GM06990 (cell line): ENCODE measurements around the gene CMTM8.

Experiments
- DNase-seq: peaks from one replicate; pipeline ENCODE4 v3.0.0-alpha.2; 2011; ENCODE audit not compliant: insufficient read length; ENCODE audit errors: extremely low read depth
- H3K27me3 ChIP-seq: replicated peaks from 2 replicates; pipeline ENCODE4 v1.6.0; 2011; ENCODE audit warnings: low read length; ENCODE audit not compliant: control insufficient read depth, insufficient read depth
- H3K36me3 ChIP-seq: 2 replicates; pipeline ENCODE4 v1.5.1; 2011; ENCODE audit warnings: low read length; ENCODE audit not compliant: control insufficient read depth, insufficient read depth
- H3K4me3 ChIP-seq: replicated peaks from 2 replicates; pipeline ENCODE4 v1.5.1; 2011; ENCODE audit warnings: low read depth, mild to moderate bottlenecking, control low read depth, low read length
- TF ChIP-seq, protein P1 (sequence below): IDR thresholded peaks from 2 replicates; pipeline ENCODE4 v1.5.1; 2011; ENCODE audit warnings: low read length, control low read depth, mild to moderate bottlenecking, inconsistent platforms; ENCODE audit not compliant: insufficient read depth, poor library complexity, severe bottlenecking

The CMTM8 gene

DNA sequence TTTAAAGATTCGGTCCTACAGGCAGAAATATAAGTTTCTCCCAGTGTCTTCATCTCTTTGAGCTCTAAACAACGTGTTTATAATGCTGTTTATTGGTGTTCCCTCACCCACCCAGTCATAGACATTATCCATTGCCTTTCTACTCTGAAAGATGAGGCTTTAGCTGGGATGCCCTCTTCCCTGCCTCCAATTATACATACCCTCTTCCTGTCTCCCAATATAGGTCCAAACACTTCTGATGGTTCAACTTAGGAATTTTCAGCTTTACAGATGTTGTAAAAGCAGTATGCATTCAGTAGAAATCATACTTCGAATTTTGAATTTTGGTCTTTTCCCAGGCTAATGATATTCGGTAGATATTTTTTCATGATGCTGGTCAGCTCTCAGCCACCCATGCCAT is 2.6 kb downstream of the CMTM8 start:
- TF ChIP-seq, protein P1, sequence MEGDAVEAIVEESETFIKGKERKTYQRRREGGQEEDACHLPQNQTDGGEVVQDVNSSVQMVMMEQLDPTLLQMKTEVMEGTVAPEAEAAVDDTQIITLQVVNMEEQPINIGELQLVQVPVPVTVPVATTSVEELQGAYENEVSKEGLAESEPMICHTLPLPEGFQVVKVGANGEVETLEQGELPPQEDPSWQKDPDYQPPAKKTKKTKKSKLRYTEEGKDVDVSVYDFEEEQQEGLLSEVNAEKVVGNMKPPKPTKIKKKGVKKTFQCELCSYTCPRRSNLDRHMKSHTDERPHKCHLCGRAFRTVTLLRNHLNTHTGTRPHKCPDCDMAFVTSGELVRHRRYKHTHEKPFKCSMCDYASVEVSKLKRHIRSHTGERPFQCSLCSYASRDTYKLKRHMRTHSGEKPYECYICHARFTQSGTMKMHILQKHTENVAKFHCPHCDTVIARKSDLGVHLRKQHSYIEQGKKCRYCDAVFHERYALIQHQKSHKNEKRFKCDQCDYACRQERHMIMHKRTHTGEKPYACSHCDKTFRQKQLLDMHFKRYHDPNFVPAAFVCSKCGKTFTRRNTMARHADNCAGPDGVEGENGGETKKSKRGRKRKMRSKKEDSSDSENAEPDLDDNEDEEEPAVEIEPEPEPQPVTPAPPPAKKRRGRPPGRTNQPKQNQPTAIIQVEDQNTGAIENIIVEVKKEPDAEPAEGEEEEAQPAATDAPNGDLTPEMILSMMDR: no peak
- DNase-seq: no peak
- Histone ChIP-seq H3K4me3 (no peak overlapping the region), H3K27me3 (peaks cover 2% of the 10 kb centered on the region), H3K36me3 (no peaks in the 10 kb centered on the region)

DNA sequence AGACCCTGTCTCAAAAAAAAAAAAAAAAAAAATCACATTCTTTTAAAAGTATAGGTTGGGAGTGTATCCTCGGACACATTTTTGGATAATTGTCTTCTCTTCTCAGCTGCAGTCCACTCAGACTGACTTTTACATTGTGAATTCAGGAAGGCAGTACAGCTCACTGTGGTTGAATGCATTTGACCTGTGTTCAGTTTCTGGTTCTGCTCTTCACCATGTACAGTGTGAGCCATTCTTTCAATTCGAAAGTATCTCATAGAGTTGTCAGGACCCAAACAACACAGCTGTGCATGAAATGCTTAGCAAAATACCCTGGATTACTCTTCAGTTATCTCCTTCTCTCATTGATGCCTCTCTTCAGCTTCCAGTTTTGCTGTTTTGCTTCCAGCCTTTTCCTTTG is 5.0 kb downstream of the CMTM8 start:
- DNase-seq: no peak
- H3K36me3 ChIP-seq: no peaks in the 10 kb centered on the region
- no peak overlapping the region for H3K4me3 ChIP-seq
- H3K27me3 ChIP-seq: peaks cover 2% of the 10 kb centered on the region
- TF ChIP-seq, protein P1: no peak

DNA sequence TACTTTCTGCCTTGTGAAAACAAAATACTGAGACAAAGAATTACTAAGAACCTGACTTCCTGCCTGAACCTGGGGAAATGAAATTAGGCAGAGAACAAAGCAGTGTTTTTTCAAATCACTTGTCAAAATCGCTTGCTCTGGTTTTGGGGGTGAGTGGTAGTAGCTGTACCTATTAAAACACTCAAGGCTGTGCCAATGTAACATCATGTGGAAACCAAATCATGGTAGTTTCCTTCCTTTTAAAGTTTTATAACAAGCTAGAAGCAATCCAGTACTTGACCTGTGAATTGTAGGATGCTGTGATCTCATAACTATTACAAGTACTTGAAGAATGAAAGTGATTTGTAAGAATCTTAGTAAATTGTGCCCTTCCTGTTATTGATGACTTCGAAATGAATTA is 6.7 kb downstream of the CMTM8 start:
- Histone ChIP-seq H3K36me3 (no peaks in the 10 kb centered on the region), H3K27me3 (no peaks in the 10 kb centered on the region; the same call in none of the 2 replicates), H3K4me3 (no peak overlapping the region)
- TF ChIP-seq, protein P1: no peak
- no peak for DNase-seq

DNA sequence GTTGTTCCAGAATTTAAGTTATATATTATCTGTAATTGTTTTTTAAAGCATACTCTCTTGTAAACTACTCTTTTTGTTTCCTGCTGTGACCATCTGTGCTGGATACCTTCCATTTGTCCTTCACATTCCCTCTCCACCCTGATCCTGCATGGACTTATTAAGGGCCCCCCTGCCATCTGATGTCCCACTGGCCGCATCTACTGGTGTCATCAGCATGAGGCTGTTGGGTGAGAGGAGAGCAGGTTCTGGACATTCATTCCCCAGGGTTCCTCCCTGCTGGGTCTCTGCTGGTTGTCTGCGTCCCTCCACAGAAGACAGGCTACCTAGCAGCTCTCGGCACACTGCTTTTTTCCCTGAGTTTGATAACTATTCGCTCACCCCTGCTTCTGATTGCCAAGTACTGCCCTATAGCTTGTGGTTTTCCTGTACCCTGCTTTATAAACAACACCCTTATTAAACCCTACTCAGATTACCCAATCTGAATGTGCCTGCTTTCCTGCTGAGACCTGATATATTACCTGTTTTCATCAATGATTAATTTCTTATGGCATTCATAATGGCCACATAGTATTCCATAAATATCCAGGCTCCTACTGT is 7.7 kb downstream of the CMTM8 start:
- Histone ChIP-seq H3K36me3 (no peaks in the 10 kb centered on the region), H3K27me3 (no peaks in the 10 kb centered on the region; the same call in 1 of the 2 replicates), H3K4me3 (no peak overlapping the region)
- TF ChIP-seq, protein P1: no peak
- DNase-seq: no peak

DNA sequence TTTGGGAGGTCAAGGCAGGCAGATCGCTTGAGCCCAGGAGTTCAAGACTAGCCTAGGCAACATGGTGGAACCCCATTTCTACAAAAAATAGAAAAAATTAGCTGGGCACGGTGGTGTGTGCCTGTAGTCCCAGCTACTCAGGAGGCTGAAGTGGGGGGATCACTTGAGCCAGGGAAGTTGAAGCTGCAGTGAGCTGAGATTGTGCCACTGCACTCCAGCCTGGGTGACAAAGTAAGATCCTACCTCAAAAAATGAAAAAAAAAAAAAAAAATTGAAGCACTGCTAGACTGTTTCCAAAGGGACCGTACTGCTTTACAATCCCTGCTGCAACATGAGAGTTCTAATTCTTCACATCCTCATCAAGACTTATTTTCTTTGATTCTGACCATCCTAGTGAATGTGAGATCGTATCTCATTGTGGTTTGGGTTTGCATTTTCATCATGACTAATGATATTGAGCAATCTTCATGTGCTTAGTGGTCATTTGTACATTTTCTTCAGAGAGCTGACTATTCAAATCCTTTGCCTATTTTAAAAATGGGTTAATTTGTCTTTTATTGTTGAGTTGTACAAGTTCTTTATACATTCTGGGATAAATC is 10.8 kb downstream of the CMTM8 start:
- H3K4me3 ChIP-seq: no peak overlapping the region
- H3K36me3 ChIP-seq: no peaks in the 10 kb centered on the region
- no peak for DNase-seq
- no peaks in the 10 kb centered on the region for H3K27me3 ChIP-seq
- TF ChIP-seq, protein P1: no peak

DNA sequence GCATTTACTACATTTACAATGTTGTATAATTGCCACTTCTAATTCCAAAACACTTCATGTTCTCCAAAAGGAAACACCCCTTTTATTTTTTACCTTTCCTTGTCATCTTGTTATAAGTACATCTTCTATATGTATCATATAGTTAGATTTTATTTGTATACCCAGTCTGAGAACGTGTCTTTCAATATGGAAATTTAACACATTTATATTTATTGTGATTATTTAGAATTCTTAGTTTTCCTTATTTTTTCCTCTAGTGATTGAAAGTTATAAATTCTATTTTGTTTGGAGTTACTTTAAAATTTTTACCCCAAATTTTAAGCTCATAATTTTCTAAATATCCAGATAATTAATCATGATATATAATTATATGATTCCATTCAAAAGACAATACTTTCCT is 15.8 kb downstream of the CMTM8 start:
- DNase-seq: no peak
- Histone ChIP-seq H3K36me3 (no peaks in the 10 kb centered on the region), H3K27me3 (no peaks in the 10 kb centered on the region; the same call in 1 of the 2 replicates), H3K4me3 (no peak overlapping the region)
- TF ChIP-seq, protein P1: no peak
